Tongue (tissue), 2 donors: ENCODE results near the gene DDX10. TPM values are rescaled to one million over a fixed set of nuclear protein-coding genes. Genes with fewer than 3 reads are reported as not detected.
"Not testable (repeated sequence)": the region's sequence is repeated elsewhere in the genome, so short reads cannot be mapped to it uniquely, and the experiment has no call there.

Experiments used
- DNase-seq: peaks from one replicate; pipeline ENCODE4 v3.0.0-alpha.2; 2015
- total RNA-seq: library from RNA; depleted of rRNA; stranded (reverse); fragments of >200 nt; gene quantifications from one replicate; pipeline ENCODE4 v1.2.3, GENCODE V29; 2014

DDX10 gene
- total RNA-seq, 1 donor from 2014 or later: 20.5 TPM

DNA sequence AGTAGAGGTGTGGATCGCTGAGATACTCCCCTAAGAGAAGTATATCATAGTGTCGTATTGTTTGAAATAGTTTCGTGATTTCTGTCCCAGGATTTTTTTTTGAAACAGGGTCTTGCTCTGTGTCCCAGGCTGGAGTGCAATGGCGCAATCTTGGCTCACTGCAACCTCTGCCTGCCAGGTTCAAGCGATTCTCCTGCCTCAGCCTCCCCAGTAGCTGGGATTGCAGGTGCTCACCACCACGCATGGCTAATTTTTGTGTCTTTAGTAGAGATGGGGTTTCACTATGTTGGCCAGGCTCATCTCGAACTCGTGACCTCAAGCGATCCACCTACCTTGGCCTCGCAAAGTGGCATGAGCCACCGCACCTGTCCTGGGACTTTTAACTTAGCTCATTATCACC is 159.1 kb downstream of the DDX10 start:
- DNase-seq: not testable (repeated sequence)

DNA sequence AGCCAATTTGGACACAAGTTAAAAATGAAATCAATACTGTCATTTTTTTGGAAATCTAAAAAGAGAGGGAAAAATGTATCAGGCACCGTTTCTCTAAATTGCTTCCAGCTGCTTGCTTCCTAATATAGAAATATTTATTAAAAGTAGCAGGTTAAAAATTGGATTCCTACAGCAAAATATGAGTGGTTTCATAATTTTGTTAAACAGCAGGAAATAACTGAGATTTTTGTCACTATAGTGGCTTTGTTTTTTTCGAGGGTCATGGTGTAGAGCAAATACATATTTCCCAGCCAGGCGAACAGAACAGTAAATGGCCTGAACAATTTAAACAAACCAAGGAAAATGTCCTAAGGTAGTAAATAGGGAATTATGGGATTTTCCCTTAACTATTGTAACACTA is 159.7 kb downstream of the DDX10 start:
- DNase-seq: no peak

DNA sequence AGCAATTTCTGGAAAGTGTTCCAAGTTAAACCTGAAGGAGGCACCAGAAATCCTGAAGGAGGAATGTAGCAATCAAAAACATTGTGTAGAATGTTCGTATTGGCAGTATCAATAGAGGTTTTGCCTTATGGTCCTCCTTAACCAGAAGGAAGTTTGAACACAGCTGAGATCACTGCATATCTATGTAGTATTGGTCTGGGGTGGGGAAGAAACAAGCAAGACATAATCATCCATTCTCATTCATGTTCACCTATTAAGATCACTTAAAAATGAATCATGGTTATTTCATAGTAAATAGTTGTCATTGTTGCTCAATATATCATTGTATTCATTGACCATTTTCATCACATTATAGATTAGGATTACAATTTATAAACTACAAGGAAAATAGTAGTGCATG is 160.5 kb downstream of the DDX10 start:
- no peak for DNase-seq

DNA sequence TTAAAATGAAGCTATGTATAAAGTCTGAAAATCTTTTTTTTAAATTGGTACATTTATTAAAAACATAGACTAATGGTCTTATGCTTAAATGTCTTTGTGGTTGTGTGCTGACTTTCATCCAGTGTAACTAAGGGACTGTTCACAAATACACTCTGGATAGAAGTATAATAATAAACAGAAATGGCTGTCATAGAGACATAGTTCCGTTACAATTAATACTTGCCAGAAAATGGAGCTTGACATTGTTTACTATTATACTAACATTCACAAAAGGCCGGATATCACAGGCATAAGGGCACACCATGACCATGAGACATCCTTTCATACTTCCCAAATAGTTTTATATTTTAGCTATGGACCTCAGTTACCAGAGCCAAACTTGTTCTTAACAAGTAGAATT is 161.3 kb downstream of the DDX10 start:
- DNase-seq: no peak

DNA sequence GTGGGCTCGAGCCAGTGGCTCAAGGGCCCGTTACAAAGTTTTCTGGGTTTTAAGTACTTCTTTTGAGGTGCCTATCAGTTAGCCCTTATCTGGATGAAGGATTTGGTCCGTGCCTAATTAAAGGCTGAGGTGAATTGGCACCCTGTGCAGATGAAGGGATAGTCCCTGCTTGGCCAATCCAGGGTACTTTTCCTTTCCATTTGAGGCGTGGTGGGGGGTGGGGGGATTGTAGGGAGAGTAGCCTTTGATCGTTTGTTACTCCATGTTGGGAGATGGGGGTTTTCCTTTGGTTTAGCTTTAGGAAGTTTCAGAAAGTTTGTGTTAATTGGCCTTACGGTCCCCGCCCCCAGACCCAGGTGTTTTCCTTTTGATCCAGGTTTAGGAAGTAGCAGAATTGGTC is 170.8 kb downstream of the DDX10 start:
- DNase-seq: no peak

DNA sequence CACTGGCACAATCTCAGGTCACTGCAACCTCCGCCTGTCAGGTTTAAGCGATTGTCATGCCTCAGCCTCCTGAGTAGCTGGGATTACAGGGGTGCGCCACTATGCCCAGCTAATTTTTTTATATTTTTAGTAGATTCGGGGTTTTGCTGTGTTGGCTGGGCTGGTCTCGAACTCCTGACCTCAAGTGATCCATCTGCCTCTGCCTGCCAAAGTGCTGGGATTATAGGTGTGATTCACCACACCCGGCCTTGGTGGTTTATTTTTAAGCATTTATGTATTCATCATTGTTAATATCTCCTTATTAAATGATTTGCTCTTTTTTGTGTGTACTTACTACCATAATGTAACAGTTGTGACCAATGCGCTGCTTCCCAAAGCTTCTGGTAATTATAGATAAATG is 171.7 kb downstream of the DDX10 start:
- no peak for DNase-seq

DNA sequence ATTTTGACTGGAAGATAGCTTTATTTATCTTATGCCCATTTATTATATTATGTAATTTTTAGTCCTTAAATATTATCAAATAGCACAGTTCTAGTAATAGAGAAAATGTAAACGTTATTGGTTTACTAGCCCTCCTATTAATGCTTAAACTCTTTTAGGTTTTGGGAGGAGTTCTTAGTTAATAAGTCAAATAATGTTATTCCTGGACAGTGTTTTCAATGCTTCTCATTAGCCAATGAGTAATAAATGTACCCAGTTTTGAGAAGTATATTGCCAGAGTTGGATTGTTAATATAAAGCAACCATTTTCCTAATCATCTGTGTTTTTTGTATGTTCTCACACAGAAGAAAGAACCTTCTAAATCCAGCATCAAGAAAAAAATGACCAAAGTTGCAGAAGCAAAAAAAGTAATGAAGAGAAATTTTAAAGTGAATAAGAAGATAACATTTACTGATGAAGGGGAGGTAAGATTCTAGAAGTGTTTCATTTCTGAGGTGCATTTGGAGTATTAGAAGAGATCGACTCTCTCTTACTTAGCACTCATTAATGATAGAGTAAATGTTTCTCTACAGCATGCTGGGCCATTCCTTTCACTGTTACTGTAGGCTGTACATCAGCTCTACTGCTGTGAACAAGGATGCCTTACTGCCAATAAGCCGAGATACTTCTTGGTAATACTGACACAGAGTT is 173.4 kb downstream of the DDX10 start:
- DNase-seq: no peak

DNA sequence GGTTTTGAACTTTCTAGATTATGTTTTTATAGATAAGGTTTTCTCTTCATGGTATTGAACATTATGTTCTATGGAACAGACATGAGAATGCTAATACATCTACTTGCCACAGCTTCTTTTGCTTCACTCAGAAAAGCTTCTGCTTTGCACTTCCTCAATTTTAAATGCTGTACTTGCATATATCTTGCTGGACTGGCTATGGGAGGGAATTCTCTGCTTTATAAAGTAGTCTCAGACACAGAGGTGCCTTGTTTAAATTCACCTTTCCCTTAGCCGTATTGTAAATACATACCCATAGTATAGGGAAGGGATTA is 173.9 kb downstream of the DDX10 start:
- no peak for DNase-seq

DNA sequence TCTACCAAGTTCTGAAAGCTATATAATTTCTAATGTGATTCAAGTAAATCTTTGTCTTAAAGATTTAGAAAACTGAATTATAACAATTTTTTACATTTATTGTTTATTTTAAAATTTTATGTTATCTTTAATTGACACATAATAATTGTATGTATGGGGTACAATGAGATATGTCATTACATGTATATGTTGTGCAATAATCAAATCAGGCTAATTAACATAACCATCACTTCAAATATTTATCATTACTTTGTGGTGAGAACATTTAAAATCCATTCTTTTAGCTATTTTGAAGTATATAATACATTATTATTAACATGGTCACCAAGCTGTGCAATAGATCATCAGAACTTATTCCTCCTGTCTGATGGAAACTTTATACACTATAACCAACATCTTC is 181.1 kb downstream of the DDX10 start:
- no peak for DNase-seq

DNA sequence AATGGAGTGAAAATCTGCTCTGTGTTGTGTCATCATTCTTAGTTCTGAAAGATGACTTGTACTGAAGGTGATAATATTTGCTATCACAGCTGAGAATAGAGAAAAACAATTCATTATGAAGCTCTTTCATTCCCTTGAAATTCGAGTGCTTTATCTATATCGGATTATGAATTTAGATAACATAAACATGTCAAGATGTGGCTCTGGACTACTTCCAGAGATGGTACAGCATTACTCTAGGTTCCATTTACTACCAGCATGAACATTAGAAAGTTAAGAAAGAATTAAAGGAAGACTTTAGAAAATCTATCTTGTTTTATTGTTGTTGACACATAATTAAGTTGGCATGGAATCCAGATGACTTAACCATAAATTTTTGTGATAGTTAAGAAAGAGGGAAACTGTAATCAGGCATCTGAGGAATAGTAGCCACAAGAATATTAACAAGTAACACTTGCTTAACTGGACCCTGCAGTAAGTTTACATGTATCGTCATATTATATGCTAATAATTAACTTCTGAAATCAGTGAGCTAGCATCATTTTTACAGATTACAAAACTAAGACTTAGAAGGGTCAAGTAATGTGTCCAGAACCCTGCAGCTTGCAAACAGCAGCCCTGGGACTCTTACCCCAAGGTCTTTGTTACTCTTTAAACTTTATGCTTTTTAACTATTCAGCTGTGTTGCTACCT is 182.6 kb downstream of the DDX10 start:
- DNase-seq: no peak

DNA sequence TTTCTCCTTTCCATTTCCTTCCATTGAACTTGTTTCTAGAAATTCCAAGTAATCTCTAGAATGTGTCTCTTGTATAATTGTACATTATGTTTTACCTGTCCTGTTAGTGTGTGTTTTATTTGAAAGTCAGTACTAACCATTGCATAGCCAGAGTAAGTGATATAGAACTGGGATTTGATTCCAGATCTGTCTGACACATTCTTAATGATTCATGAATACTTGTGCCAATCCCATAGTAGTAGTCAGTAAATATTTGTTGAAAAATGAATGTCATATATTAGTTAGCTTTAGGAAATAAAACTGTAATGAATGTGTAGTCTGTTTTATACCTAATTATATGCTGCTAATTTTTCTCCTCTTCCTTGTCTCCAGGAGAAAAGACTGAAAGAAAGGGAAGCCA is 186.9 kb downstream of the DDX10 start:
- DNase-seq: no peak

DNA sequence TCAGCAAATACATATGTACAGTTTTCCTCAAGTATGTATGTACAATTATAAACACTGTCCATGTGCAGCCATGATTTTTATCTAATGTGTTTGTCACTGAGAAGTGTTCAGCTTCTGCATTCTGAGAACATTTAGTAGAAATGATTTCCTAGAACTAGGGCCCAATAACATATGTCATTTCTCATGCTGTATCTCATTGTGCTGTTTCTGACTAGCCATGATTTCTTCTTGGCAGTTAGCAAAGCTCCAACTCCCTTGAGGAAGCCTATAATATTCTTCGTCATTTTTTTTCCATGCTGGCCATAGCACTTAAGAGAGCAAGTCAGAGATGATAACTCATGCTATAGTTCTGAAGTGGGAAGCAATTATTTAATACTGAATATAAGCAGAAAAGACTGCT is 187.8 kb downstream of the DDX10 start:
- DNase-seq: peak; percentile 18

DNA sequence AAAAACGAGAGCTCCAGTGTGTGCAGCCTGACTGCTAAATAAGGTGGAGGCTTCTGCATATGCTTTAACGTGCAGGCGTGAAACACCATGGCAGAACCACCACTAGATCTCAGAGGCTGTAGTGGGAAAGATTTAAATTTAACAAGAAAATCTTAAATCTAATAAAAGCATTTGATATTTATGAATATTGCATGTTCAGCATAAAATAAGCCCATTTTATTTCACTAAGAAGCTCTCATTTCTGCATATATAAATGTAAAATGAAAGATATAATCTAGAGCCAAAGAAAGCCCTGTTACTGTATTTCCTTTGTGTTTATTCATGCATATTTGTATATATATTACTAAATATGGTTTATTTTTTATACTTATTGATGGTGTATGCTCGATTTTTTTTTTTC is 188.3 kb downstream of the DDX10 start:
- DNase-seq: no peak

DNA sequence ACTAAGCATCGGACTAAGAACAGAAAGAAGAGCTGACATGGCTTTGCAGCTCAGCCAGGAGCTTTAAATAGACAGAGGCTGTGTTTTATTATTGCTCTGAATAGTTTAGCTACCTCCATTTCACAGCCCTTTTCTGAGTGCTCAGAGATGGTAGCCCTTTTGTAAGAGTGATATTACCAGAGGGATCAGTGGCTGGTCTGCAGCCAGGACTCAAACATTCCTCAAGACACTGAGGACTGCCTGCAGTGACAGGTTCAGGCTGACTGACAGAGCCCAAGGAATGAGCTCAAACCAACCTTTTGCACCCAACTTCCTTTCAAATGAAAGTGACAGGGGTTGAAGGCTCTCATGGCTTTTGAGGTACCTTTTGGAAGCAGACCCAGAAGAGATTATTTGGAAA is 189.0 kb downstream of the DDX10 start:
- peak; percentile 61 for DNase-seq

DNA sequence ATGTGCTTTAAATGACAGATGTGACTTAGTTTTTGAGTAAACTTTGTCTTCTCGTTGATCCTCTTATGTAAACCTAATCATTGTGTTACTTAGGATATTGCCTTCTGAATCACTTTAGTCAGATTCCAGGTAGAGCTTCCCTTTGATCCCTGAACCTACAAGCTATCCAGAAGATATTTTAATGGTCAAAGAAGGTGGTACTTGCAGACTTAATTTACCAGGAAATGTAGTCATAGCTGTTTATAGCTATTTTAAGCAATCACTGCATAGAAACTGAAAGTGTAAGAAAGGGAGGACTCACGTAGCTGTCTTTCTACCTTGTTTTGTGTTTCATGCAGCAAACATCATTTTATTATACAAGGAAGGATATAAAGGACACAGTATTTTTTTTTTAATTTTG is 189.5 kb downstream of the DDX10 start:
- peak; percentile 5 for DNase-seq

DNA sequence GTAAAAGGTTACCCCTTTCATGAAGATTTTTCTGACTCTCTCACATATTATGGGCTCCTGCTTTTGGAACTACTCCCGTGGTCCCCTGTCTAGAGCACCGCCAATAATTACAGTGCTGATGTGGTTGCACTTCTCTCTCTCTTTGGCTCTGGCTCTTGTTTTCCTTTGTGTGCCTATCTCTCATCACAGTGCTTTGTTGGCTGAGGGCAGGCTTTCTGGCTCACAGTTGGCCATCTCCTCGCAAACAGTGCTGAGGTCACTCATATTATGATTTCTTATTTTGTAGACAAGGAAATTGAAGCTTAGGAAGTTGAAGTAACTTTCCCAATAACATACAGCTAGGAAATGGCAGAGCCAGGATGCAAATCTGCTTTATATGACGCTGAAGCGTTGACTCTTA is 192.5 kb downstream of the DDX10 start:
- DNase-seq: no peak

DNA sequence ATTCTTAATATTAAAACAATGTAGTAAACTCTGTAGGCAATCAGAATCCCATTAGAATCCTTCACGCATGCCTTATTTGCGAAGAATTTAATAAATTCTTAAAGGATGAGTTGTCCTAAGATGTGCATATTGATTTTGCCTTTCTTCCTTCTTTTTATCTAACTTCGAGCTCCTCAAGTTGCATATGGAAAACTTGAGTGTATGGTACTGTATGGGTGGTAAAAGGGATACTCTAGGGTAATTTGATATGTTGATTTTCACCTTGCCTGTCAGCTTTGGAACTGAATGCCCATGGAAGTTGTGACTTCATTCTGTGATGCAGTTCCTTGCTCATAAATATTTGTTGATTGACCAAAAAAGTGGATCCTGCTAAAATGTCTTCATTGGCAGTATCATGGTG is 193.8 kb downstream of the DDX10 start:
- DNase-seq: no peak

DNA sequence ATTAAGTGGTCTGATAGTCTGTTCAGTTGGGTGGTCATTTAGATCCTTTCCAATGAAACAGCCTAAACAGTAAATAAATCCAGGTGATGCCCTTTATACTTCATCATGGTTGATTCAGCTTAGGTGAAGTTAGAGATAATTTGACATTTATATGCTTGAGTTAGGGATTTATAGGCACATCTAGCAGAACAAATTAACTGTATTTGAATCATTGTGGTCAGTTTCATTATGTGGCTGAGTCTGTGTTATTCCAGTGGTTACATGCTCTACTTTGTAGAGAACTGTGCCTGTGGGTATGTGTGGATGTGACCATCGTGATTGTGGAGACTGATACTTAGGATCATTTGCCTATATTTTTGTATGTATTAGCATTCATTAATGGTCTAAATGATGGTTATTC is 194.6 kb downstream of the DDX10 start:
- DNase-seq: no peak

DNA sequence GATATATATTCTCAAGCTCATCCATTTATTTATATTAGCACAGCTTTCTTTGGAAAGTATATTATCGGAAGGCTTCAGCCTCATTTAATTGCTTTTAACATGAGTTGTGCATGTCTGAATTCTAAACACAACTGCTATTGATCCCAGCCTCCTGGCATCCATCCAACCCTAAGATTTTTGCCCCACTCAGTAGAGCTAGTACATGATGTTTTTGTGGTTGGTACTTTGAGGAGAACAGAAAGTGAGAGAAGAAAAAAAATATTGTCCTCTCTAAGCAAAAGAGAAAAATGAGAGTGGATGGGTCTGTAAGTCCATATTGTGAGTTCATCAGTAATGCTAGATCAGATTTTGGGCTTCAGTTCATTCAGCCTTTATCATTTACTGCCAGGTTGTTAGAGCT is 198.7 kb downstream of the DDX10 start:
- DNase-seq: no peak

DNA sequence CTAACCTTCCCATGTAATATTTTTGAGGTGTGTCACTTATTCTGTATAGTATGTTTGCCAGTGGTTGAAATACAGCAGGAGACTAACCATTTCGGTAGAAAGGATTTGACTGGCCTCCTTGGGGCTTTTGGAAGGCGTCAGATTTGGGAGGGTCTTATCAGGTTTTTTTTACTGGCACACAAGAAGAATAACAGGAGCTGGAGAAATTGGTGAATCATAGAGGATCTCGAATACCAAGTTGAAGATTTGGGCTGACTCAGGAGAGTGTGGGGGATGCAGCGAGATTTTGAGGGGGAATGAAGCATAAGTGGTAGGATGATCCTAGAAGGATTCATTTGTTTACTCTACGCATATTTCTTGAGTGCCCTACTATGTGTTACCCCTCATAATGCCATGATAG is 200.5 kb downstream of the DDX10 start:
- no peak for DNase-seq

DNA sequence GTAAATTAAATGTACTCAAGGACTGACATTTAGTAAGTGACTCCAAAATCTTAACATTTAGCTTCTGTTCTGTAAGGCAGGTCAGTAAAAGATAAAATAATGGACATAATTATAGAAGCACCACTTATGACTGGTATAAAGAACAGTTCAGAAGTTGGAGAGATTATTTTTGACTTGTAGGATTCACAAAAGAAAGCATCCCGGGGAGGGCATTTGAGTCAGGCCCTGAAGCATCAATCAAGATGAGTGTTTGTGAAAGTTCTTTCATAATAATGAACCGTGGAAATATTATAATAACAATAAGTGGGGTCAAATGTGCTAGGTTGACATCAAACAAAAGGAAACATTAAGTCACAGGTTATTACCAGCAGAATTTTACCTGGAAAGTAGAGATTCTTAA is 201.9 kb downstream of the DDX10 start:
- DNase-seq: no peak

DNA sequence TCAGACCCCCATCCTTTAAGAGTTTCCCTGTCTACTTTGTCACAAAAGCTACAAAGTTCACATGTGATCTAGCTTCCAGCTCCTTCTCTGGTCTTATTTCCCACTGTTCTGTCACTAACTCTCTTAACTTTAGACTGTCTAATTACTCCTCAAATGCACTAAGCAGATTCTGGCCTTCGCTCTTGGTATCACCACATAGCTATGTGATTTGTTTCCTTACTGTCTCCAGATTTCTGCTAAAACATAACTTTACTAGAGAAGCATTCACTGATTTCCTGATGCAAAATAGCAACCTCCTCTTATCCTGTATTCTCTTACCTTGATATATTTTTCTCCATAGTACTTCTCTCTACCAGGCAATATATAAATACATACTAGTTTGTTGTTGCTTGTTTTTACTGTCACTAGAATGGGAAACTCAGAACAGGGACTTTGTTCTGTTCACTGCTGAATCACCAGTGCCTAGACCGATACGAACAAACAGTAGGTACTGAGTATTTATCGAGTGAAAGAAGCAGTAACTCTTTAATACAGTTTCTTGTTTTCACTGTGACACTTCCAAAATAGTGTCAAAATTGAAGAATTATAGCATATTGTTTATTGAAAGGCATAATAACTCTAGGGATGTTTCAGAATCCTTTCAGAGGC is 205.6 kb downstream of the DDX10 start:
- no peak for DNase-seq

DNA sequence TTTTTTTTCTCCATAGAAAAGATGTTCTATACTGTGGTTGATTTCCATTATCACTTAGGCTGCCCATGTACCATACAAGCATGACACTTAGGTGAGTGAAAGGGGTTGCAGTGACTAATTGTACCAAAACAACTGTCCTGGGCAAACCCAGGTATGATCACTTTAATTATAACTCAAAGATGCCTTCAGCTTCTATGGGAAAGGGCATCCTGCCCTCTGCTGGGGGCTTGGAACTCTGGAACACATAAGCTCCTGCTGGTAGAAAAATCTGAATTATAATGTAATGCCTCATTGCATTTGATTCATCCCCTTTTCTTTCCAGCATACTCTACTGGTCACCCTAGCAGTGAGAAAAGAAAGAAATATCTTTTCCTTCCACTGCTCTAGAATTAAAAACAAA is 206.3 kb downstream of the DDX10 start:
- peak; percentile 24 for DNase-seq

DNA sequence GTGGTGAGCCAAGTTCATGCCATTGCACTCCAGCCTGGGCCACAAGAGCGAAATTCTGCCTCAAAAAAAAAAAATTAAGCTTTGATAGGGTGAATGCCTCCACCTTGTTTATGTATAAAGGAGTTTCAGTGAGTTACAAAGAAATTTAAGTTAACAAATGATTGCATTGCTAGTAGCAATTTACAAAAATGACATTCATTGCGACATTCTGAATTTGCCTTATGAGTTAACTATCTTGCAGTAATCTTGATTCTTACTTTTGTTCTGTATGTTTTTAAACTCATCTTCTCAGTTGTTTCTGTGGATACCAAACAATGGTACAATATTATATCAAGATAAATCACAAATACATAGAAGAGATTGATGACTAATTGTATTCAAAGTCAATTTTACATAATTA is 207.0 kb downstream of the DDX10 start:
- no peak for DNase-seq
